Right lobe of liver (tissue), 6 donors: ENCODE measurements around the gene PCLO. TPM values are rescaled to one million over a fixed set of nuclear protein-coding genes. Genes with fewer than 3 reads are reported as not detected.

Experiments
- ATAC-seq, 4 donors: fragments of 200-7000 bp; cut with Tn5 transposase; one replicate each; pipeline ENCODE4 v1.9.1; 2020; ENCODE audit warnings: mild to moderate bottlenecking in 4 of 4, moderate library complexity in 4 of 4
- DNase-seq, 3 donors: peaks; one replicate each; pipeline ENCODE4 v3.0.0-alpha.2; 2020
- H3K27ac ChIP-seq, 3 donors: fragments of 200-600 bp; one replicate each; pipeline ENCODE4 v1.8.0; 2022
- H3K27me3 ChIP-seq, 2 donors: fragments of 200-600 bp; one replicate each; pipeline ENCODE4 v1.8.0; 2022
- H3K36me3 ChIP-seq, 4 donors: fragments of 200-600 bp; sonication (generic) in 1 of 4; one replicate each; pipeline versions ENCODE4 v1.5.1 to v1.8.0; 2017 to 2022; ENCODE audit warnings: control low read depth in 1 of 4
- H3K4me1 ChIP-seq, 4 donors: fragments of 200-600 bp; sonication (generic) in 1 of 4; one replicate each; pipeline versions ENCODE4 v1.5.1 to v1.8.0; 2017 to 2022; ENCODE audit warnings: control low read depth in 1 of 4
- H3K4me3 ChIP-seq, 3 donors: fragments of 200-600 bp; one replicate each; pipeline ENCODE4 v1.8.0; 2022
- H3K9me3 ChIP-seq, 4 donors: fragments of 200-600 bp; sonication (generic) in 1 of 4; one replicate each; pipeline versions ENCODE4 v1.5.1 to v1.8.0; 2017 to 2022; ENCODE audit warnings: control low read depth in 1 of 4
- CTCF ChIP-seq, 4 donors: fragments of 200-600 bp in 3 of 4; fragments of 450-650 bp in 1 of 4; IDR thresholded peaks; one replicate each; pipeline versions ENCODE4 v1.5.1 to v1.8.0; 2016 to 2022; ENCODE audit warnings: antibody characterized with exemption in 4 of 4, mild to moderate bottlenecking in 2 of 4
- POLR2A ChIP-seq: fragments of 450-650 bp; IDR thresholded peaks from one replicate; pipeline ENCODE4 v1.6.1; 2017; ENCODE audit warnings: antibody characterized with exemption, mild to moderate bottlenecking
- WGBS: methylation state at CpG from one replicate; pipeline ENCODE4 v1.1.6; 2018; ENCODE audit warnings: low coverage, low lambda C conversion rate; ENCODE audit not compliant: insufficient coverage; ENCODE audit errors: missing lambda C conversion rate; 5-methylcytosine and 5-hydroxymethylcytosine counted together
- intact Hi-C, 2 donors: fragments of 100-400 bp; cut with DNase I; formaldehyde crosslinking; loops; one replicate each; pipeline versions ENCODE4 v1.11.2 to v1.14.1; 2022
- total RNA-seq, 6 experiments: library from RNA; depleted of rRNA in 2 of 6; stranded (reverse); fragments of >200 nt in 2 of 6; fragmentation: NEBNext Ultra II Directional in 3 of 6; extraction: Animal tissue kit (Norgen Biotek cat#: 25700) in 3 of 6; gene quantifications; one replicate each; pipeline versions ENCODE4 v1.1.0 to v1.2.4, GENCODE V29; 2016 to 2023
- donor health status: DM: no; HTN: yes; CAD: no.
- donor health status: DM: no; HTN: no; CAD: no.
- donor health status: DM: no; HTN: no; CAD: no.
- donor health status: DM: no; HTN: yes; CAD: no.
- donor health status: DM: no; HTN: yes; CAD: no.

Gene PCLO
- total RNA-seq, 6 experiments from 2014 or later: 0.22 to 1.1 (median 0.33) TPM

- 50% methylated on average over 3 of the region's 3 CpGs for WGBS
- DNase-seq (no peak), ATAC-seq (no peak)
- H3K4me1 ChIP-seq: no peaks in the 10 kb centered on the region
- TF ChIP-seq CTCF (IDR thresholded peaks at IDR 0.05): no peak
- no peak for TF ChIP-seq POLR2A
- intact Hi-C loops: no loop called here
- H3K4me3 ChIP-seq: no peak overlapping the region
- H3K27ac ChIP-seq: no peak overlapping the region
- no peaks in the 10 kb centered on the region for H3K27me3 ChIP-seq
- no peaks in the 10 kb centered on the region for H3K9me3 ChIP-seq
- no peaks in the 10 kb centered on the region for H3K36me3 ChIP-seq
These were observed 20.8 kb downstream of the PCLO start for GRCh38 chr7:83141927-83142326.

GRCh38 chr7:83130623-83131545, 31.8 kb downstream of the PCLO start:
- Histone ChIP-seq H3K36me3 (no peaks in the 10 kb centered on the region), H3K4me1 (no peaks in the 10 kb centered on the region), H3K27ac (no peak overlapping the region), H3K4me3 (no peak overlapping the region), H3K9me3 (no peaks in the 10 kb centered on the region), H3K27me3 (no peaks in the 10 kb centered on the region)
- intact Hi-C loops: no loop called here
- WGBS: 43% methylated on average over 5 of the region's 5 CpGs
- DNase-seq (no peak), ATAC-seq (no peak)
- TF ChIP-seq POLR2A: no peak
- TF ChIP-seq CTCF (IDR thresholded peaks at IDR 0.05): no peak

- intact Hi-C loops: no loop called here
- no peak for ATAC-seq
- DNase-seq: no peak
These were observed 32.5 kb downstream of the PCLO start for GRCh38 chr7:83130191-83130590.

DNA sequence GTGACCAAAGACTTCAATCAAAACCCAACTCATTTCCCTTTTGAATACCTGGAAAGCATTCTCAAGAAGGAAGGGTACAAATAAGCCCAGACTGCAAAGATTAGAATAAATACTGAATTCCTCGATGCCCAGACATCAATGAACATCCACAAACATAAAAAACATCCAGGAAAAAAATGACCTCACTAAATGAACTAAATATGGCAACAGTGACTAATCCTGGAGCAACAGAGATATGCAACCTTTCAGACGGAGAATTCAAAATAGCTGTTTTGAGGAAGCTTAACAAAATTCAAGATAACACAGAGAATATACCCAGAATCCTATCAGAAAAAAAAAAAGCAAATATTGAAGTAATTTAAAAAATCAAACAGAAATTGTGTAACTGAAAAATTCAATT, 43.2 kb downstream of the PCLO start:
- ATAC-seq (no peak), DNase-seq (no peak)
- Histone ChIP-seq H3K4me3 (no peak overlapping the region), H3K4me1 (no peaks in the 10 kb centered on the region), H3K27me3 (no peaks in the 10 kb centered on the region), H3K36me3 (no peaks in the 10 kb centered on the region), H3K27ac (no peak overlapping the region), H3K9me3 (peaks cover 0 to 5% (median 0%) of the 10 kb centered on the region in 4 donors)
- TF ChIP-seq POLR2A (no peak), CTCF (IDR thresholded peaks at IDR 0.05) (no peak)
- 43% methylated on average over 2 of the region's 2 CpGs for WGBS
- intact Hi-C loops: no loop called here

More at GRCh38 chr7:83130191-83130590, 32.5 kb downstream of the PCLO start:
- no peaks in the 10 kb centered on the region for H3K9me3 ChIP-seq
- H3K36me3 ChIP-seq: no peaks in the 10 kb centered on the region
- H3K27me3 ChIP-seq: no peaks in the 10 kb centered on the region
- TF ChIP-seq POLR2A (no peak), CTCF (IDR thresholded peaks at IDR 0.05) (no peak)
- H3K27ac ChIP-seq: no peak overlapping the region
- WGBS: 62% methylated on average over 5 of the region's 5 CpGs
- H3K4me1 ChIP-seq: no peaks in the 10 kb centered on the region
- H3K4me3 ChIP-seq: no peak overlapping the region
